ENCODE results near the gene ANO9. TPM values are rescaled to one million over a fixed set of nuclear protein-coding genes. Genes with fewer than 3 reads are reported as not detected.

The ANO9 gene
- total and polyA plus RNA-seq, 2 experiments from 2014 or later: not detected

- Histone ChIP-seq H3F3A (ENCODE audit: insufficient read depth) (no peaks in the 10 kb centered on the region), H3K27ac (no peak overlapping the region), H3K9me3 (ENCODE audit: low read depth) (no peaks in the 10 kb centered on the region), H3K9me2 (ENCODE audit: insufficient read depth) (no peaks in the 10 kb centered on the region), H2AFZ (no peak overlapping the region), H3K4me1 (ENCODE audit: insufficient read depth) (no peaks in the 10 kb centered on the region), H3K27me3 (replicated peaks; ENCODE audit: insufficient read depth) (no peaks in the 10 kb centered on the region), H4K20me1 (ENCODE audit: insufficient read depth) (no peaks in the 10 kb centered on the region), H3K36me3 (ENCODE audit: low read depth) (no peaks in the 10 kb centered on the region), H3K4me3 (no peak overlapping the region), H3K9ac (no peak overlapping the region), H3K79me2 (ENCODE audit: insufficient read depth) (0 out of 2 replicates have a peak, but pooled peaks cover 4% of the 10 kb centered on the region), H3K4me2 (ENCODE audit: unreplicated experiment) (no peak overlapping the region)
- TF ChIP-seq EZH2phosphoT487 (IDR thresholded peaks at IDR 0.05; ENCODE audit: insufficient read depth, low read depth): no peak
- no peak for TF ChIP-seq EZH2 (IDR thresholded peaks at IDR 0.05; ENCODE audit: insufficient read depth, poor library complexity, severe bottlenecking)
- in situ Hi-C loops (cut with MboI): no loop called here
- WGBS, 2 experiments (ENCODE audit: low coverage in 1 of 2, low lambda C conversion rate in 2 of 2, missing lambda C conversion rate in 2 of 2): 94% methylated on average over 13 to 25 of the region's 25 CpGs
- DNase-seq: no peak
Measured at GRCh38 chr11:488062-488461, 46.3 kb upstream of the ANO9 start.

GRCh38 chr11:487571-488021 lies 45.8 kb upstream of the ANO9 start:
- Histone ChIP-seq H3K4me2 (ENCODE audit: unreplicated experiment) (no peak overlapping the region), H3K79me2 (ENCODE audit: insufficient read depth) (0 out of 2 replicates have a peak, but pooled peaks cover 4% of the 10 kb centered on the region), H3K27ac (no peak overlapping the region), H3F3A (ENCODE audit: insufficient read depth) (no peaks in the 10 kb centered on the region), H3K9me3 (ENCODE audit: low read depth) (no peaks in the 10 kb centered on the region), H3K9ac (no peak overlapping the region), H3K36me3 (ENCODE audit: low read depth) (no peaks in the 10 kb centered on the region), H3K4me1 (ENCODE audit: insufficient read depth) (no peaks in the 10 kb centered on the region), H2AFZ (no peak overlapping the region), H3K27me3 (replicated peaks; ENCODE audit: insufficient read depth) (no peaks in the 10 kb centered on the region), H4K20me1 (ENCODE audit: insufficient read depth) (no peaks in the 10 kb centered on the region), H3K9me2 (ENCODE audit: insufficient read depth) (no peaks in the 10 kb centered on the region), H3K4me3 (no peak overlapping the region)
- no peak for TF ChIP-seq EZH2phosphoT487 (IDR thresholded peaks at IDR 0.05; ENCODE audit: insufficient read depth, low read depth)
- no peak for TF ChIP-seq EZH2 (IDR thresholded peaks at IDR 0.05; ENCODE audit: insufficient read depth, poor library complexity, severe bottlenecking)
- DNase-seq: no peak
- 82 to 83% methylated on average over 22 of the region's 22 CpGs for WGBS, 2 experiments (ENCODE audit: low coverage in 1 of 2, low lambda C conversion rate in 2 of 2, missing lambda C conversion rate in 2 of 2)
- in situ Hi-C loops (cut with MboI): no loop called here

GRCh38 chr11:486189-486588 lies 44.4 kb upstream of the ANO9 start:
- no peak overlapping the region for H3K4me3 ChIP-seq
- in situ Hi-C loops (cut with MboI): no loop called here
- 94 to 97% methylated on average over 19 to 23 of the region's 23 CpGs for WGBS, 2 experiments (ENCODE audit: low coverage in 1 of 2, low lambda C conversion rate in 2 of 2, missing lambda C conversion rate in 2 of 2)

GRCh38 chr11:484616-485015 lies 42.8 kb upstream of the ANO9 start:
- DNase-seq: no peak
- Histone ChIP-seq H2AFZ (no peak overlapping the region), H3K4me2 (ENCODE audit: unreplicated experiment) (no peak overlapping the region), H4K20me1 (ENCODE audit: insufficient read depth) (no peaks in the 10 kb centered on the region), H3K9me3 (ENCODE audit: low read depth) (no peaks in the 10 kb centered on the region), H3K27me3 (replicated peaks; ENCODE audit: insufficient read depth) (no peaks in the 10 kb centered on the region), H3K4me1 (ENCODE audit: insufficient read depth) (no peaks in the 10 kb centered on the region), H3K79me2 (ENCODE audit: insufficient read depth) (0 out of 2 replicates have a peak, but pooled peaks cover 4% of the 10 kb centered on the region), H3K4me3 (no peak overlapping the region), H3K9me2 (ENCODE audit: insufficient read depth) (no peaks in the 10 kb centered on the region), H3K9ac (no peak overlapping the region), H3K36me3 (ENCODE audit: low read depth) (no peaks in the 10 kb centered on the region), H3K27ac (no peak overlapping the region), H3F3A (ENCODE audit: insufficient read depth) (no peaks in the 10 kb centered on the region)
- 94 to 97% methylated on average over 27 to 38 of the region's 38 CpGs for WGBS, 2 experiments (ENCODE audit: low coverage in 1 of 2, low lambda C conversion rate in 2 of 2, missing lambda C conversion rate in 2 of 2)
- TF ChIP-seq EZH2 (IDR thresholded peaks at IDR 0.05; ENCODE audit: insufficient read depth, poor library complexity, severe bottlenecking) (no peak), EZH2phosphoT487 (IDR thresholded peaks at IDR 0.05; ENCODE audit: insufficient read depth, low read depth) (no peak)
- in situ Hi-C loops (cut with MboI): no loop called here

More at GRCh38 chr11:486189-486588, 44.4 kb upstream of the ANO9 start:
- Histone ChIP-seq H3K36me3 (ENCODE audit: low read depth) (no peaks in the 10 kb centered on the region), H3K27ac (no peak overlapping the region), H3K79me2 (ENCODE audit: insufficient read depth) (0 out of 2 replicates have a peak, but pooled peaks cover 4% of the 10 kb centered on the region), H2AFZ (no peak overlapping the region), H4K20me1 (ENCODE audit: insufficient read depth) (no peaks in the 10 kb centered on the region), H3K27me3 (replicated peaks; ENCODE audit: insufficient read depth) (no peaks in the 10 kb centered on the region), H3K4me2 (ENCODE audit: unreplicated experiment) (no peak overlapping the region), H3K9me2 (ENCODE audit: insufficient read depth) (no peaks in the 10 kb centered on the region), H3K9ac (no peak overlapping the region), H3K9me3 (ENCODE audit: low read depth) (no peaks in the 10 kb centered on the region), H3K4me1 (ENCODE audit: insufficient read depth) (no peaks in the 10 kb centered on the region), H3F3A (ENCODE audit: insufficient read depth) (no peaks in the 10 kb centered on the region)
- no peak for DNase-seq
- TF ChIP-seq EZH2 (IDR thresholded peaks at IDR 0.05; ENCODE audit: insufficient read depth, poor library complexity, severe bottlenecking) (no peak), EZH2phosphoT487 (IDR thresholded peaks at IDR 0.05; ENCODE audit: insufficient read depth, low read depth) (no peak)

GRCh38 chr11:479311-479710 lies 37.5 kb upstream of the ANO9 start:
- H3K4me2 ChIP-seq (ENCODE audit: unreplicated experiment): no peak overlapping the region
- DNase-seq: no peak
- H3K9me3 ChIP-seq (ENCODE audit: low read depth): no peaks in the 10 kb centered on the region
- H3K9ac ChIP-seq: no peak overlapping the region
- H3K36me3 ChIP-seq (ENCODE audit: low read depth): no peaks in the 10 kb centered on the region
- H3K9me2 ChIP-seq (ENCODE audit: insufficient read depth): no peaks in the 10 kb centered on the region
- no peak overlapping the region for H3K27ac ChIP-seq
- H3F3A ChIP-seq (ENCODE audit: insufficient read depth): no peaks in the 10 kb centered on the region
- TF ChIP-seq EZH2 (IDR thresholded peaks at IDR 0.05; ENCODE audit: insufficient read depth, poor library complexity, severe bottlenecking) (no peak), EZH2phosphoT487 (IDR thresholded peaks at IDR 0.05; ENCODE audit: insufficient read depth, low read depth) (no peak)
- H2AFZ ChIP-seq: no peak overlapping the region
- H3K27me3 ChIP-seq (replicated peaks; ENCODE audit: insufficient read depth): no peaks in the 10 kb centered on the region
- no peaks in the 10 kb centered on the region for H3K4me1 ChIP-seq (ENCODE audit: insufficient read depth)
- no peaks in the 10 kb centered on the region for H4K20me1 ChIP-seq (ENCODE audit: insufficient read depth)
- H3K4me3 ChIP-seq: no peak overlapping the region
- in situ Hi-C loops (cut with MboI): no loop called here
- WGBS, 2 experiments (ENCODE audit: low coverage in 1 of 2, low lambda C conversion rate in 2 of 2, missing lambda C conversion rate in 2 of 2): 92 to 96% methylated on average over 13 of the region's 13 CpGs
- H3K79me2 ChIP-seq (ENCODE audit: insufficient read depth): peaks cover 33% of the 10 kb centered on the region
